Prostate gland (tissue), 2 donors: ENCODE measurements around the gene PWP1. TPM values are rescaled to one million over a fixed set of nuclear protein-coding genes. Genes with fewer than 3 reads are reported as not detected.

Source experiments
- DNase-seq: peaks from one replicate; pipeline ENCODE4 v3.0.0-alpha.2; 2019; ENCODE audit warnings: low spot score
- H3K27ac ChIP-seq, 2 donors: fragments of 200-600 bp; sonication (generic); 2 replicates each; pipeline ENCODE4 v1.5.1; 2017 to 2019
- H3K27me3 ChIP-seq: fragments of 200-600 bp; sonication (generic); replicated peaks from 2 replicates; pipeline ENCODE4 v1.5.1; 2019; ENCODE audit not compliant: insufficient read depth
- H3K36me3 ChIP-seq, 2 donors: fragments of 200-600 bp; sonication (generic); 1 replicate in 1 of 2; 2 replicates in 1 of 2; pipeline versions ENCODE4 v1.5.1 to v1.8.1; 2017 to 2019
- H3K4me1 ChIP-seq: fragments of 200-600 bp; sonication (generic); replicated peaks from 2 replicates; pipeline ENCODE4 v1.5.1; 2019
- H3K4me3 ChIP-seq, 2 donors: fragments of 200-600 bp; sonication (generic); 2 replicates each; pipeline ENCODE4 v1.5.1; 2017 to 2019
- H3K9me3 ChIP-seq: fragments of 200-600 bp; sonication (generic); 2 replicates; pipeline ENCODE4 v1.5.1; 2017
- CTCF ChIP-seq, 4 experiments: fragments of 200-600 bp in 2 of 4; fragments of 450-650 bp in 2 of 4; sonication (generic) in 2 of 4; IDR thresholded peaks; 1 replicate in 3 of 4; 2 replicates in 1 of 4; pipeline ENCODE4 v1.5.1; 2016 to 2019; ENCODE audit warnings: antibody characterized with exemption in 4 of 4, mild to moderate bottlenecking in 2 of 4, moderate library complexity in 2 of 4
- POLR2A ChIP-seq: fragments of 450-650 bp; IDR thresholded peaks from one replicate; pipeline ENCODE4 v1.6.1; 2016; ENCODE audit warnings: antibody characterized with exemption, mild to moderate bottlenecking
- POLR2AphosphoS5 ChIP-seq: sonication (generic); formaldehyde crosslinking; IDR thresholded peaks from one replicate; pipeline ENCODE4 v1.6.1; 2017; ENCODE audit warnings: antibody characterized with exemption
- WGBS: methylation state at CpG from one replicate; pipeline ENCODE4 v1.1.5; 2018; 5-methylcytosine and 5-hydroxymethylcytosine counted together
- intact Hi-C: fragments of 100-400 bp; cut with DNase I; formaldehyde crosslinking; loops from one replicate; pipeline ENCODE4 v1.14.2; 2022
- total RNA-seq, 2 donors: library from RNA; depleted of rRNA; stranded (reverse); fragments of >200 nt; gene quantifications; one replicate each; pipeline ENCODE4 v1.1.0, GENCODE V29; 2016

Gene PWP1
- total RNA-seq, 2 donors from 2014 or later = 49.1 to 55.2 TPM

GRCh38 chr12:107677671-107678070 lies 7.9 kb upstream of the PWP1 start:
- 59% methylated on average over 6 of the region's 6 CpGs for WGBS
- no peaks in the 10 kb centered on the region for H3K27me3 ChIP-seq
- intact Hi-C loops = loop anchor here (10.0 kb wide), 1 partner anchor 207 kb away; no protein-coding TSS in a partner anchor
- H3K4me1 ChIP-seq = no peaks in the 10 kb centered on the region
- H3K36me3 ChIP-seq = no peaks in the 10 kb centered on the region
- TF ChIP-seq POLR2AphosphoS5 (no peak), POLR2A (no peak), CTCF (IDR thresholded peaks at IDR 0.05) (no peak)
- no peak overlapping the region for H3K27ac ChIP-seq
- H3K9me3 ChIP-seq = no peaks in the 10 kb centered on the region
- H3K4me3 ChIP-seq = no peak overlapping the region
- no peak for DNase-seq

GRCh38 chr12:107679336-107679735 lies 6.3 kb upstream of the PWP1 start:
- 59% methylated on average over 6 of the region's 6 CpGs for WGBS
- H3K9me3 ChIP-seq = no peaks in the 10 kb centered on the region
- TF ChIP-seq POLR2A = no peak
- TF ChIP-seq POLR2AphosphoS5 = no peak
- TF ChIP-seq CTCF (IDR thresholded peaks at IDR 0.05) = no peak
- H3K36me3 ChIP-seq = no peaks in the 10 kb centered on the region
- H3K27me3 ChIP-seq = no peaks in the 10 kb centered on the region
- H3K27ac ChIP-seq = no peak overlapping the region
- DNase-seq = no peak
- H3K4me3 ChIP-seq = no peak overlapping the region
- intact Hi-C loops = loop anchor here (10.0 kb wide), 1 partner anchor 205 kb away; no protein-coding TSS in a partner anchor
- no peaks in the 10 kb centered on the region for H3K4me1 ChIP-seq

GRCh38 chr12:107681455-107681835 lies 4.2 kb upstream of the PWP1 start:
- Histone ChIP-seq H3K4me1 (no peaks in the 10 kb centered on the region), H3K4me3 (no peak overlapping the region), H3K27ac (no peak overlapping the region), H3K27me3 (no peaks in the 10 kb centered on the region), H3K9me3 (no peaks in the 10 kb centered on the region), H3K36me3 (no peaks in the 10 kb centered on the region)
- whole genome bisulfite sequencing = 76% methylated on average over 5 of the region's 5 CpGs
- no peak for DNase-seq
- intact Hi-C loops = loop anchor here (10.0 kb wide), 1 partner anchor 833 kb away; the partner anchor contains the start of gene FICD
- TF ChIP-seq CTCF (IDR thresholded peaks at IDR 0.05) = no peak
- no peak for TF ChIP-seq POLR2AphosphoS5
- TF ChIP-seq POLR2A = no peak

- intact Hi-C loops = loop anchor here (10.0 kb wide), 1 partner anchor 833 kb away; the partner anchor contains the start of gene FICD
- Histone ChIP-seq H3K27ac (no peak overlapping the region), H3K27me3 (no peaks in the 10 kb centered on the region), H3K36me3 (no peaks in the 10 kb centered on the region), H3K4me3 (no peak overlapping the region), H3K9me3 (no peaks in the 10 kb centered on the region), H3K4me1 (no peaks in the 10 kb centered on the region)
- TF ChIP-seq CTCF (IDR thresholded peaks at IDR 0.05) = no peak
- TF ChIP-seq POLR2A = no peak
- TF ChIP-seq POLR2AphosphoS5 = no peak
- WGBS = 81% methylated on average over 19 of the region's 19 CpGs
- DNase-seq = no peak
These were observed 3.5 kb upstream of the PWP1 start for GRCh38 chr12:107681836-107682820.
